GM18861 (cell line): ENCODE data around the gene DHX8.

Experiments used
- ATAC-seq: cut with Tn5 transposase; IDR thresholded peaks from one replicate; pipeline ENCODE4 v1.9.1; 2021; ENCODE audit not compliant: unreplicated experiment

DHX8 gene

GRCh38 chr17:43545383-43545632, 61.5 kb downstream of the DHX8 start:
- ATAC-seq: no peak

- ATAC-seq: no peak
These were observed 62.8 kb downstream of the DHX8 start, which contains the start of gene ETV4 for GRCh38 chr17:43546319-43547188. ETV4 (minus strand) TSS chr17:43546340; CDS start chr17:43545617, 723 bp downstream.

DNA sequence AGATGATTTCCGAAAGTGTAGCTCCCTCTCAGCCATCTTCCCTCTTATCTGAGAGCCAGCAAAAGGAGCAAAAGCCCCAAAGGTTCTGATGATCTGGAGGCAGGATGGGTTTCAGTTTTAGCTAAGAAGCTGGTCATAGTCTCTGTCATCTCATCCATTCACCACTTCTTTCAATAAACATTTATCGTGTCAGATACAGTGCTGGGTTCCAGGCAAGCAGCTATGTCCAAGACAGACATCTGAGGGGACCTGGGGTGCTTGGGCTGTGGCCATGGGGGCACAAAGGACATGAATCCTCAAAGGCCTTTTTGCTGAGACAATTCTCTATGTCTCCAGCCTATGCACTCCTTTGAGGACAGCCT, 63.4 kb downstream of the DHX8 start:
- no peak for ATAC-seq

- no peak for ATAC-seq
These were observed 64.0 kb downstream of the DHX8 start for GRCh38 chr17:43547659-43548256.

DNA sequence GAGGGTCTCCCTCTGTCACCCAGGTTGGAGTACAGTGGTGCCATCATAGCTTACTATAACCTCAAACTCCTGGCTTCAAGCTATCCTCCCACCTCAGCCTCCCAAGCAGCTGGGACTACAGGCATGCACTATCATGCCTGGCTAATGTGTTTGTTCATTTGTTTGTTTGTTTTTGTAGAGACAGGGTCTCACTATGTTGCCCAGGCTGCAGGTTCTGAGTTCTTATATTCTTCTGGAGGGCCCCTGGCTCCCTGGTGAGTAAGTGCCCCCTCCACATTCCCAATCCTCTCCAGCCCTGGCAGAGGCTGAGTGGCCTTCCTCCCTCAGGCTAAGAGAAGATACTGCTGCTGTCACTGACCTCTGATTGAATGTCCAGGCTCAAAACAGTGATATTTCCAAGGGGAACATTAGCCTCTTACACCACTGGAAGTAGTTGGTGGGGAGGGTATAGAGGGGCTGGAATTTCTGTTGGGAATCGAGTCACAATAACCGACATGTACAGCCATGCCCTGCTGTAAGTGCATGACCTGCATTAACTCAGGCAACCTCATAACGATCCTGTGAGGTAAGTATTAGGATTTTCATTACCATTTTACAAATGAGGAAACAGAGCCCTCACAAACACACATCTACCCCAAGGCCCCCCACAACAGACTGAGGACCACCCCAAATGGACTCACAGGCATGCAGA, 65.1 kb downstream of the DHX8 start:
- ATAC-seq: no peak

DNA sequence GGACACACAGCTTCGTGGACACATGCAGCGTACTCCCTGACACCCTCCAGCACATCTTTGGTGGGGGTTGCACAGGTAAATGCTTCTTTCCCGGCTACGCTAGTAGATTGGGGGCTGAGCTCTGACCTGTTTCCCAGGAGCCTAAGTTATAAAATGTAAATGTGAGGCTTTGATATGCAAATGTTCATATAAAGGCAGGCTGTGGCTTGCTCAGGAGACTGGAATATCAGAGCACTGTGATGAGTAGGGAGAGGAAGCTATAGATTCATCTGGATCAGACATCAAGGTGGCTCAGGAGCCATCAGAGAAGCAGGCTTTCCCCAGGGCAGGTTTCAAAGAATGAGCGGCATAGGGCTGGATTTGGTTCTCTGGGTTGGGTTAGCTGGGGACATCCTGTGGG, 65.7 kb downstream of the DHX8 start:
- ATAC-seq: no peak

GRCh38 chr17:43550754-43551153, 67.0 kb downstream of the DHX8 start:
- ATAC-seq: no peak

- ATAC-seq: no peak
These were observed 68.6 kb downstream of the DHX8 start for GRCh38 chr17:43552229-43552837.

DNA sequence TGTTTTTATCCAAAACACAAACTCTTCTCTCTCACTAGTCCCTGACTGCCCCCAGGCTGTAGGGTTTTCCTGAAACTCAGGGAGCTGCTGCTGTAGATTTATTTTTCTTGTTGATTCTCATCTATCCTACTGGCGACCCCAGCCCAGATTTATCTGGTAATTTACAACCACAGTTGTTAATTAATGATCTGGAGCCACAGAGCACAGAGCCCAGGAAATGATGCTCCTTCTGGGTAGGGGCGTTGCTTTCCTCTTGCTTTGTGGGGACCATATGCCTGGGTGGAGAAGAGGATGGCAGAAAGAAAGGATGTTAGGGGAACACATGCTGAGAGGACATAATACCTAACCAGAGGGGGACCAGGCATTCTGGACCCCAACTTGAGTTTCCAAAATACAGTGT, 69.8 kb downstream of the DHX8 start:
- ATAC-seq: no peak

- ATAC-seq: no peak
These were observed 71.1 kb downstream of the DHX8 start for GRCh38 chr17:43554857-43555256.

DNA sequence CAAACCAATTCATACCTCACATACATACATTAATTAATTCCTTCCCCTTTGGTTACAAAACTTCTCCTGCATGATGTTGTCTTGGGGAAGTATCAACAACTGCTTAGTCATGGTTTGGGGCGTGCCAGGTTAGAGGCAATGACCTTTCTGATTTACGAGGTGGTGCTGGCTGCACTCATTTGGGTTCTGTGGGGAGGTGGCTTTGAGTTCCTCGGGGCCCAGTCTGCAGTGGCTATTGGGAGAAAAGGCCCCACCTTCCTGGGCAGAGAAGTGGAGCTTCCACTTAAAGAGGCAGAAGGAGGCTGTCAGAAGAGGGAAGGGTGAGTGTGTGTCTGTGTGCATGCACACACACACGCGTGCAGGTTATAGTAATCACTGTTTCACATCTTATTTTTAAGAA, 72.5 kb downstream of the DHX8 start:
- no peak for ATAC-seq

- ATAC-seq: no peak
These were observed 75.0 kb downstream of the DHX8 start for GRCh38 chr17:43558805-43559160.

DNA sequence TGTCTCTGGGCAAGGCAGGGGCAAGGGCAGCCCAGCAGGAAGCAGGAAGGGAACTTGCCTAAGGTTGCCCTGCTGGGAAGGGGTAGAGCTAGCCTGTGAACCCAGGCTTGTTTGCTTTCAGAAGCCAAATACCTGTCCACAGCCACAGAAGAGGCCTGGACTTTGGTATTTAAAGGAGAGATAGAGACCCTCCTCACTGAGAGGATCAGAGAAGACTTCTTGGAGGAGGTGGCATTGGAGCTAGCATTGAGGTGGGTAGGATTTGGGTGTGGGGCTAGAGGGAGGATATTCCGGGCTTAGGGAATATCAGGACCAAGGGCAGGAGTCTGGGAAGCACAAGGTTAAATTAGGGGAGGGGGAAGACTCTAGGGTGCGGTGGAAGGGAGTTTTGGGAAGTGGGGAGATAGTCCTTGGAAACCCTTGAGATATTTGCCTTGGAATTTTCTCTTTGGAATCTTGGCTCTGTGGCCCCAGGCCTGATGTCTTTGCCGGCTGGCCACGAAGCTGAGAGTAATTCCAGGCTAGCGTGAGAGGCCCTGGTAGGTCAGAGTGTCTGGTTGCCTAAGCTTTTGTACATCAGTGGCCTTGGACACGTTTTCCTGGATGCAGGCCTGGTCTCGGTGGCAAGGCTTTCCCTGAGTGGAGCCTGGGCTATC, 75.5 kb downstream of the DHX8 start:
- no peak for ATAC-seq

DNA sequence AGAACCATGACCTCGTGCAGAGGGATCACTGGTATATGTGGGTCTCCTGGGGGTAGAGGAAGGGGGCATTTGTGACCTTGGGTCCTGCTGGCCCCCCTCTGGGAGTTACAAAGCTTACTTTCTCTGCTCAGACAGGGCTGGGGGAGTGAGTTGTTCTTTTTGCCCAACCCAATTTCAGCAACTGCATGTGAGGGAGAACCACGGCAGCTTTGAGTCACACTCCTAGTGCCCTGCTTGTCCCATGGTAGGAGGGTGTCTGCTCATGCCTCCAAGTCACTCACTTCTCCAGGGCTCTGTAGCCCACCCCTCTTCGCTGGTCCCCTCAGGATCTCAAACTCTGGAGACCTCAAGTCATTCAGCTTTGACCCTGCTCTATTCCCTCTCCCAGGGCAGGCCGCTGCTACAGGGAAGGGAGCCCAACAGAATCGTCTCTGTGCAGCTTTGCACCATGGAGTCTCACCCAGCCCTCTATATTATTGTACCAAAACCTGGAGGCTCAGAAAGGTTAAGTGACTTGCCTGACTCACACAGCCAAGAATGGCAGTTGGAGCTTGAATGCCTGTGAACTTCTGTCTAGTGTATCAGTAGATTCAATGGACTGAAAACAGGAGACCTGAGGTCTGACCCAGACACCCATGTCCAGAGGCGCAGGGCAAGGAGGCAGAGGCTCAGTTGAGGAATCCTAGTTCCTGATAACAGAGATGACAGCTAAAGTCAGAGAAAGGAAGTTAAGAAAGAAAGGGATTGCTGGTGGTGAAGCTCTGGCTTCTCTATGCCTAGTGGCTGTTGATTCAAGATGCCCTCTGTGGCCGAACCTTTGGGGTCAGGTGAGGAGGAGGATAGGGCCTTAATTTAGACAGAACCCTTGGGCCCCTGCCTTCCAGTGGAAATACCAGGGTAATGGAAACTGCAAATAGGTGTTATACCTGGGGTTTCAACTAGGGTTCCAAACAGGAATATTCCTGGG, 77.0 kb downstream of the DHX8 start:
- ATAC-seq: no peak

DNA sequence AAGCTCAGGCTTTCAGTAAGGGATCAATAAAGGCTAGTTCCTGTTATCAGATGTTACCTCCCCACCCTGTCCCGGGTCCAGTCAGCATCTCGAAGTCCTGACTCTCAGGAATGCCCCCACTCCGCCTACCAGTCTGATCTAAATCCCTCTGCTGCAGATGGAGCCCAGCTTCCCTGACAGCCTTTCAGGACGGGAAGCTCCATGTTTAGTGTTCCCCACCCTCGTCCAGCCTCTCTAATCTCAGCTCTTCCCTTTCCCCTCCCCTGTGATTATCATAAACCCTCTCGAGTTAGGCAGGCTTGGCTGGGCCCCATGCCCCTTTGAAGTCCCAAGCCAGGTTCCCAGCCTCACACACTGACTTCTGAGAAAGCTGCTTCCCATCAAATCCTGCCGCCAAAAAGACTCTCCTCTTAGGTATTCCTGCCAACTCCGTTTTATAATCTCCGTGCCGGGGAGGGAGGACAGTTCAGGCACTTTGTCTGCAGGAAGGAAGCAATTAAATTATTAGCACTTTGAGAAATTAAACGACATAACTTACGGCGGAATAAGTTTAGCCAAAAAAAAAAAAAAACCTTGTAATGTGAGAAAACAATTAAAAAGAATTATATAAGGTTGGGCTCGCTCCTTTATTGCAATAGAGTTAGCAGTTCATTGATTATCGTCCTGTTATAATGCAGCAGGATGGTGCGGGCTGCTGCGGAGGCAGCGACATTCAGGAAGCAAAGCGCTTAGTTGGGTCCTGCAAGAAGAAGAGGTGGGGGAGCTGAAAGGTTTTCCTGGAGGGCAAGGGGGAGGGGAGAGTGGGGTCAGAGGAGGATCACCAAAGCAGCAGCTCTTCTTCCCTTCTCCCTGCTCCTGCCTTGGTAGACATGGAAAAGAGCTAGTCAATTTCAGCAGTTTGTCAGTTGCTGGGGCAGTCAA, 79.2 kb downstream of the DHX8 start:
- ATAC-seq: no peak

DNA sequence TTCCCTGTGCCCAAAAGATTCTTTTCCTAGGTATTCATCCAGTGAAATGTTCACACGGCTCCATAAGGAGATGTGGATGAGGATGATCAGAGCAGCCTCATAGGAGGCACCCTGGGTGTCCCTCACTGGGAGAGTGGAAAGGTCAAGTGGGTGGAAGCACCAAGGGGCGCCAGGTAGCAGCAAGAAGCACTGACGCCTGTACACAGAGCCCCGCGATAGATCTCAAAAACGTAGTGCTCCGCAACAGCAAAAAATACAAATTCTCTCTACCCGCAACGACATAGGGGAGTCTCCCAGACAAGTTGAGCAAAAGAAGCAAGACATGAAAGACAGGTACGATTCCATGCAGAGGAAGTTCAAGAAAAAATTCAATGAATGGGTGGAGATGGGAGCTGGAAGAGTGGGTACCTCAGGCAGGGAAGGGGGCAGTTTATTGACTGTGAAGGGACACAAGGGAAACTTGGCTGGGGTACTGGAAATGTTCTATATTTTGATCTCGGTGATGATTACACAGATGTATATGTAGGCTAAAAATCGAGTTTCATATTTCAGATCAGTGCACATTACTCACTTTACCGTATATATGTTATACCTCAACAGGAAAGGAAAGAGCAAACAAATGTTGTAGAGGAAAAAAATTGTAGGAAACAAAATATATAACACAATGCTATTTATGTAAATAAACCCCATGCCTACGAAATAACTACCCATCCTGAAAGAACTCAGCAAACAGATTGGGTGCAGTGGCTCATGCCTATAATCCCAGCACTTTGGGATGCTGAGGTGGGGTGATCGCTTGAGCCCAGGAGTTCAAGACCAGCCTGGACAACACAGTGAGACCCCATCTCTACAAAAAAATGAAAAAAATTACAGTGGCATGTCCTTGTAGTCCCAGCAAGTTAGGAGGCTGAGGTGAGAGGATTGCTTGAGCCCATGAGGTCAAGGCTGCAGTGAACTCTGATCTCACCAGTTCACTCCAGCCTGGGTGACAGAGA, 80.1 kb downstream of the DHX8 start:
- ATAC-seq: no peak

GRCh38 chr17:43568506-43569082, 84.8 kb downstream of the DHX8 start:
- ATAC-seq: no peak

- no peak for ATAC-seq
These were observed 86.7 kb downstream of the DHX8 start for GRCh38 chr17:43570518-43570928.
